ENCODE measurements around the gene RFC5. TPM values are rescaled to one million over a fixed set of nuclear protein-coding genes. Genes with fewer than 3 reads are reported as not detected.
A peak's percentile ranks its signal among the peaks of the same experiment; 100 is the strongest.

RFC5 gene
- total and polyA plus RNA-seq, 2 of the 13 experiments (the other 11 are each of a cell fraction or from before 2014, with no cell fraction given), result 16.8 to 51.4 TPM

GRCh38 chr12:118055144-118055557 is 38.6 kb downstream of the RFC5 start (continued):
- peak; percentile 81 for TF ChIP-seq CTCF (CRISPR knock-in tag; IDR thresholded peaks at IDR 0.05)
- TF ChIP-seq MIER2 (CRISPR knock-in tag; IDR thresholded peaks at IDR 0.05), result no peak
- peak; percentile 60; the same call in 1 of the 2 replicates for TF ChIP-seq HOMEZ (CRISPR knock-in tag; IDR thresholded peaks at IDR 0.05; ENCODE audit: low read depth)
- TF ChIP-seq ZNF574 (CRISPR knock-in tag; IDR thresholded peaks at IDR 0.05), result peak; percentile 99
- peak; percentile 48 for TF ChIP-seq FOXA3 (CRISPR knock-in tag; IDR thresholded peaks at IDR 0.05)
- no peak for TF ChIP-seq ZNF547 (CRISPR knock-in tag; IDR thresholded peaks at IDR 0.05)
- no peak for TF ChIP-seq LRRFIP1 (CRISPR knock-in tag; conservative IDR thresholded peaks at IDR 0.05)
- no peak for TF ChIP-seq ZFP36L1 (CRISPR knock-in tag; IDR thresholded peaks at IDR 0.05)
- TF ChIP-seq CSRNP1 (CRISPR knock-in tag; IDR thresholded peaks at IDR 0.05), result no peak
- 0 out of 2 replicates have a peak, but pooled peaks have one; percentile 29 for TF ChIP-seq IKZF5 (CRISPR knock-in tag; IDR thresholded peaks at IDR 0.05)
- no peak for TF ChIP-seq CEBPZ (IDR thresholded peaks at IDR 0.05; ENCODE audit: low read length)
- TF ChIP-seq SRSF1 (optimal IDR thresholded peaks at IDR 0.05; ENCODE audit: low read depth, low read length), result no peak
- no peak for TF ChIP-seq MAFK (conservative IDR thresholded peaks at IDR 0.05 in 1 of 2, IDR thresholded peaks at IDR 0.05 in 1 of 2; ENCODE audit: low read length in 2 of 2)
- no peak for TF ChIP-seq SNAI1 (CRISPR knock-in tag; IDR thresholded peaks at IDR 0.05; ENCODE audit: borderline replicate concordance)
